Mammary epithelial cell (primary cell): ENCODE data around the gene CYFIP1.

Experiments
- CTCF ChIP-seq, 2 donors: IDR thresholded peaks in 1 of 2; conservative IDR thresholded peaks in 1 of 2; 2 replicates each; pipeline ENCODE4 v1.5.1; 2011 to 2012; ENCODE audit warnings: inconsistent platforms in 2 of 2, low read length in 2 of 2, mild to moderate bottlenecking in 2 of 2, control low read depth in 1 of 2, low read depth in 1 of 2; ENCODE audit not compliant: insufficient read depth in 1 of 2; ENCODE audit errors: extremely low read depth in 1 of 2
- EZH2 ChIP-seq: IDR thresholded peaks from 2 replicates; pipeline ENCODE4 v1.6.1; 2012; ENCODE audit warnings: low read length, inconsistent platforms, borderline replicate concordance

GRCh38 chr15:22979238-22980188 is 655 bp downstream of the CYFIP1 start:
- no peak for TF ChIP-seq CTCF (conservative IDR thresholded peaks at IDR 0.05 in 1 of 2, IDR thresholded peaks at IDR 0.05 in 1 of 2; ENCODE audit: extremely low read depth in 1 of 2, insufficient read depth in 1 of 2, low read depth in 1 of 2, low read length in 2 of 2)
- TF ChIP-seq EZH2, result no peak
